Karpas-422 (cell line): ENCODE measurements around the gene LPP. TPM values are rescaled to one million over a fixed set of nuclear protein-coding genes. Genes with fewer than 3 reads are reported as not detected.

Source experiments
- DNase-seq: peaks from one replicate; pipeline ENCODE4 v3.0.0-alpha.2; 2015
- H2AFZ ChIP-seq: fragments of 200-600 bp; sonication (generic); 2 replicates; pipeline ENCODE4 v1.6.1; 2014; ENCODE audit warnings: antibody characterized with exemption, low read length, mixed read lengths
- H3K27ac ChIP-seq: fragments of 200-600 bp; sonication (generic); 2 replicates; pipeline ENCODE4 v1.5.1; 2014; ENCODE audit warnings: mild to moderate bottlenecking, low read length, moderate library complexity
- H3K27me3 ChIP-seq: fragments of 200-600 bp; sonication (generic); 2 replicates; pipeline ENCODE4 v1.6.1; 2014; ENCODE audit warnings: low read length, mixed read lengths
- H3K36me3 ChIP-seq: fragments of 200-600 bp; sonication (generic); 2 replicates; pipeline ENCODE4 v1.6.1; 2014; ENCODE audit warnings: low read length, mixed read lengths; ENCODE audit not compliant: insufficient read depth
- H3K4me1 ChIP-seq: fragments of 200-600 bp; sonication (generic); 2 replicates; pipeline ENCODE4 v1.6.1; 2014; ENCODE audit warnings: mild to moderate bottlenecking, low read length, mixed read lengths
- H3K4me2 ChIP-seq: fragments of 200-600 bp; sonication (generic); 2 replicates; pipeline ENCODE4 v1.6.1; 2014; ENCODE audit warnings: low read length, low read depth, mild to moderate bottlenecking; ENCODE audit not compliant: poor library complexity, severe bottlenecking
- H3K4me3 ChIP-seq: fragments of 200-600 bp; sonication (generic); 2 replicates; pipeline ENCODE4 v1.5.1; 2014; ENCODE audit warnings: mild to moderate bottlenecking, antibody characterized with exemption, low read length, mixed read lengths
- H3K79me2 ChIP-seq: fragments of 200-600 bp; sonication (generic); 2 replicates; pipeline ENCODE4 v1.6.1; 2014; ENCODE audit warnings: mild to moderate bottlenecking, low read length, mixed read lengths
- H3K9ac ChIP-seq: fragments of 200-600 bp; sonication (generic); 2 replicates; pipeline ENCODE4 v1.6.0; 2014; ENCODE audit warnings: low read length
- H3K9me2 ChIP-seq: fragments of 200-600 bp; sonication (generic), shearing (Covaris generic); replicated peaks from 2 replicates; pipeline ENCODE4 v1.6.0; 2014; ENCODE audit warnings: mild to moderate bottlenecking, low read length, moderate library complexity; ENCODE audit not compliant: insufficient read depth
- H3K9me3 ChIP-seq: fragments of 300-700, 200-600 bp; sonication (generic); 2 replicates; pipeline ENCODE4 v1.6.1; 2014; ENCODE audit warnings: low read length, mixed read lengths
- H4K20me1 ChIP-seq: fragments of 200-600 bp; sonication (generic); 2 replicates; pipeline ENCODE4 v1.6.1; 2014; ENCODE audit warnings: mild to moderate bottlenecking, antibody characterized with exemption, low read length, low read depth; ENCODE audit not compliant: insufficient read depth
- total RNA-seq: library from RNA; depleted of rRNA; stranded (reverse); fragments of >200 nt; shearing (Covaris generic); gene quantifications from 2 replicates; pipeline ENCODE4 v1.2.3, GENCODE V29; 2014; ENCODE audit warnings: low replicate concordance

Gene LPP
- total RNA-seq, 1 experiment from 2014 or later = 88.5 TPM

GRCh38 chr3:188568736-188569135 is 414.8 kb downstream of the LPP start:
- H3K9me3 ChIP-seq = no peaks in the 10 kb centered on the region
- H3K27me3 ChIP-seq = no peaks in the 10 kb centered on the region
- H3K79me2 ChIP-seq = no peaks in the 10 kb centered on the region
- H3K36me3 ChIP-seq = no peaks in the 10 kb centered on the region
- no peak overlapping the region for H2AFZ ChIP-seq
- no peaks in the 10 kb centered on the region for H4K20me1 ChIP-seq
- H3K4me2 ChIP-seq = no peak overlapping the region
- H3K4me3 ChIP-seq = no peak overlapping the region
- H3K9ac ChIP-seq = no peak overlapping the region
- no peak overlapping the region for H3K27ac ChIP-seq
- H3K9me2 ChIP-seq = no peaks in the 10 kb centered on the region
- peaks cover 13% of the 10 kb centered on the region for H3K4me1 ChIP-seq
- no peak for DNase-seq

GRCh38 chr3:188571531-188572095 is 417.7 kb downstream of the LPP start:
- Histone ChIP-seq H3K27ac (no peak overlapping the region), H3K9me3 (no peaks in the 10 kb centered on the region), H3K4me3 (no peak overlapping the region), H3K9ac (no peak overlapping the region), H3K4me1 (peaks cover 22% of the 10 kb centered on the region), H3K36me3 (no peaks in the 10 kb centered on the region), H4K20me1 (no peaks in the 10 kb centered on the region), H3K9me2 (no peaks in the 10 kb centered on the region), H3K4me2 (no peak overlapping the region), H2AFZ (no peak overlapping the region), H3K79me2 (no peaks in the 10 kb centered on the region), H3K27me3 (no peaks in the 10 kb centered on the region)
- no peak for DNase-seq

GRCh38 chr3:188573291-188573940 is 419.5 kb downstream of the LPP start:
- no peaks in the 10 kb centered on the region for H3K79me2 ChIP-seq
- H3K9me2 ChIP-seq = no peaks in the 10 kb centered on the region
- no peaks in the 10 kb centered on the region for H3K9me3 ChIP-seq
- peak overlapping the region; percentile 10 for H3K9ac ChIP-seq
- H3K4me2 ChIP-seq = peak overlapping the region; percentile 48
- no peaks in the 10 kb centered on the region for H3K36me3 ChIP-seq
- peaks cover 26% of the 10 kb centered on the region for H3K4me1 ChIP-seq
- peak overlapping the region; percentile 22; the same call in 1 of the 2 replicates for H2AFZ ChIP-seq
- no peak overlapping the region for H3K27ac ChIP-seq
- H4K20me1 ChIP-seq = no peaks in the 10 kb centered on the region
- H3K4me3 ChIP-seq = peak overlapping the region; percentile 19; the same call in 1 of the 2 replicates
- no peaks in the 10 kb centered on the region for H3K27me3 ChIP-seq
- DNase-seq = peak; percentile 73

GRCh38 chr3:188573956-188574355 is 420.0 kb downstream of the LPP start:
- H3K27me3 ChIP-seq = no peaks in the 10 kb centered on the region
- no peaks in the 10 kb centered on the region for H3K9me3 ChIP-seq
- peak overlapping the region; percentile 22; the same call in 1 of the 2 replicates for H2AFZ ChIP-seq
- H3K27ac ChIP-seq = no peak overlapping the region
- DNase-seq = peak; percentile 57
- H3K4me3 ChIP-seq = no peak overlapping the region
- peaks cover 31% of the 10 kb centered on the region for H3K4me1 ChIP-seq
- H3K79me2 ChIP-seq = no peaks in the 10 kb centered on the region
- peak overlapping the region; percentile 10; the same call in 1 of the 2 replicates for H3K9ac ChIP-seq
- no peaks in the 10 kb centered on the region for H4K20me1 ChIP-seq
- H3K36me3 ChIP-seq = no peaks in the 10 kb centered on the region
- H3K9me2 ChIP-seq = no peaks in the 10 kb centered on the region
- peak overlapping the region; percentile 48 for H3K4me2 ChIP-seq

- no peak overlapping the region for H3K4me3 ChIP-seq
- no peaks in the 10 kb centered on the region for H3K27me3 ChIP-seq
- H3K36me3 ChIP-seq = no peaks in the 10 kb centered on the region
- no peak overlapping the region for H2AFZ ChIP-seq
- H3K27ac ChIP-seq = no peak overlapping the region
- no peaks in the 10 kb centered on the region for H4K20me1 ChIP-seq
- H3K79me2 ChIP-seq = no peaks in the 10 kb centered on the region
- no peaks in the 10 kb centered on the region for H3K9me3 ChIP-seq
- H3K9me2 ChIP-seq = no peaks in the 10 kb centered on the region
- no peak overlapping the region for H3K4me2 ChIP-seq
- peaks cover 34% of the 10 kb centered on the region for H3K4me1 ChIP-seq
- DNase-seq = no peak
- no peak overlapping the region for H3K9ac ChIP-seq
Observed at GRCh38 chr3:188574885-188575284, 420.9 kb downstream of the LPP start.

GRCh38 chr3:188575501-188575900 is 421.5 kb downstream of the LPP start:
- H3K9ac ChIP-seq = no peak overlapping the region
- no peaks in the 10 kb centered on the region for H3K79me2 ChIP-seq
- H3K9me3 ChIP-seq = no peaks in the 10 kb centered on the region
- peaks cover 37% of the 10 kb centered on the region for H3K4me1 ChIP-seq
- H4K20me1 ChIP-seq = no peaks in the 10 kb centered on the region
- H3K4me2 ChIP-seq = no peak overlapping the region
- H3K27me3 ChIP-seq = no peaks in the 10 kb centered on the region
- no peaks in the 10 kb centered on the region for H3K36me3 ChIP-seq
- H3K4me3 ChIP-seq = no peak overlapping the region
- DNase-seq = no peak
- H2AFZ ChIP-seq = no peak overlapping the region
- H3K9me2 ChIP-seq = no peaks in the 10 kb centered on the region
- no peak overlapping the region for H3K27ac ChIP-seq

- no peak for DNase-seq
- H4K20me1 ChIP-seq = no peaks in the 10 kb centered on the region
- H3K4me3 ChIP-seq = no peak overlapping the region
- H3K36me3 ChIP-seq = no peaks in the 10 kb centered on the region
- peaks cover 57% of the 10 kb centered on the region for H3K4me1 ChIP-seq
- no peak overlapping the region for H3K4me2 ChIP-seq
- H3K9me2 ChIP-seq = no peaks in the 10 kb centered on the region
- no peaks in the 10 kb centered on the region for H3K79me2 ChIP-seq
- no peak overlapping the region for H3K27ac ChIP-seq
- H3K9ac ChIP-seq = no peak overlapping the region
- no peak overlapping the region for H2AFZ ChIP-seq
- no peaks in the 10 kb centered on the region for H3K27me3 ChIP-seq
- H3K9me3 ChIP-seq = no peaks in the 10 kb centered on the region
Observed at GRCh38 chr3:188577539-188577938, 423.6 kb downstream of the LPP start.

GRCh38 chr3:188578576-188579363 is 424.8 kb downstream of the LPP start:
- peaks cover 52% of the 10 kb centered on the region for H3K4me1 ChIP-seq
- H3K9me2 ChIP-seq = no peaks in the 10 kb centered on the region
- H4K20me1 ChIP-seq = no peaks in the 10 kb centered on the region
- no peak overlapping the region for H3K4me2 ChIP-seq
- H3K27me3 ChIP-seq = no peaks in the 10 kb centered on the region
- no peaks in the 10 kb centered on the region for H3K79me2 ChIP-seq
- H3K9ac ChIP-seq = no peak overlapping the region
- no peaks in the 10 kb centered on the region for H3K9me3 ChIP-seq
- H3K4me3 ChIP-seq = no peak overlapping the region
- no peak overlapping the region for H3K27ac ChIP-seq
- no peak overlapping the region for H2AFZ ChIP-seq
- H3K36me3 ChIP-seq = no peaks in the 10 kb centered on the region
- no peak for DNase-seq
